Activated gamma-delta T cell treated with Interleukin-2 at 50 U/mL for 16 hours (primary cell): ENCODE results near the gene FBXO48.

Experiments used
- DNase-seq: peaks from one replicate; pipeline ENCODE4 v3.0.0-alpha.2; 2020

Gene FBXO48

GRCh38 chr2:68432696-68433658 lies 34.1 kb downstream of the FBXO48 start:
- DNase-seq: no peak

DNA sequence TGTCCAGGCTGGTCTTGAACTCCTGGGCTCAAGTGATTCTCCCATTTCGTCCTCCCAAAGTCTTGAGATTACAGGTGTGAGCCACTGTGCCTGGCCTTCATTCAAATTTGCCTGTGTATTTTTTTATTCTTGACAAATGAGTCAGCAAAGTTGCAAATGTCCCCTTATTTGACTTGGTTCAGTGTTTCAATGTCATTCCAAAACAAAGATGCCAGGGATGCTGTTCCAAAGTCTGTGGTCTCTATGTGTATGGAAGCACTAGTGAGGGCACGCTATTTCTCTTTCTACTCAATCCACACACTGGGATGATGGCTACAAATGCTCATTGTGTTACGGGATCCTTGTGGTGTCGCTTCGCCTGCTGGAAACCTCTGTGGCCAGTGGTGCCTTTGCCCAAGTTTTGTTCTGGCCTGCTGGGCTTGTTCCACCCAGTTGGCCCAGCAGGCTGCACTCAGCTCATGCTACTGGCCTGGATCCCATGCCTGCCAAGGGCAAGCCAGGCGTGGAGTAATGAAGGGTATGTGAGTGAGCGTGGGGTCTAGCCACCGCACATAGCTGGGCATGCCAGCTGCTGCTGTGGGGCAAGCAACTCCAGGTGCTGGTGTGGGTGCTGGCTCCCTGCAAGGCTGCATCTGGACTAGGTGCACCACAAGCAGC lies 35.6 kb downstream of the FBXO48 start:
- no peak for DNase-seq

GRCh38 chr2:68429311-68429826 lies 37.7 kb downstream of the FBXO48 start:
- DNase-seq: no peak

GRCh38 chr2:68428746-68429145 lies 38.3 kb downstream of the FBXO48 start:
- no peak for DNase-seq

GRCh38 chr2:68428126-68428525 lies 39.0 kb downstream of the FBXO48 start:
- DNase-seq: no peak

DNA sequence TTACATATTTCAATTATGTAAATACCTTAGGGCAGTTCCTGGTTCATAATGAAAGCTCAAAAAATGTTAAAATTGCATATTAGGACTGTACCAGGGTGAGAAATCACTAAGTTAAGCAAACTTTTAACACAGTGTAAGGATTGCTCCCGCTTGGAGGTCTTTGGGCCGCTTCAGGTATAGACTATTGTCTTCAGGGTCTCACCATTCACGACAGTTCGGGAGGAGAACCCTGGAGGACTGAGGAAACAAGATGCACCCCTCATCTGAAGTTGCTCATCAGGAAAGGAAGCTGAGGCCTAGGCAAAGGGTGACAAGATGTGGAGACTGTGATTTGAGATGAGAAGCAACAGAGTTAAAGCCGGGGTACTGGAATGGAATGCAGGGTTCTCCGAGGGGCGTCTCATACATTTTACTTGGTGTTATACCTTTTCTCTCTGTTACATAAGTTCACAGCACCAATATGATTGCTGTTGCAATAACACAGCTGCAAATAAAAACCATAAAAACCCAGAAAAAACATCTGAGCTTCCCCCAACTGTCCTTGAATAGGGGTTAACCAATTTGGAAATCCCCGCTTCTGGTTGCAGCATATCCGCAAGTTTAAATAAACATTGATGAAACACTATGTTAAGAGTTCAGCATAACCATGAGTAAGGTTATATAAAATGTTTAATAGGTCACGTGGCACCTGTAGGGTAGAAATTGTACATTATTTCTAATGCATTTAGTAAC lies 40.1 kb downstream of the FBXO48 start:
- DNase-seq: no peak

- no peak for DNase-seq
These were observed 40.6 kb downstream of the FBXO48 start for GRCh38 chr2:68426446-68426845.

DNA sequence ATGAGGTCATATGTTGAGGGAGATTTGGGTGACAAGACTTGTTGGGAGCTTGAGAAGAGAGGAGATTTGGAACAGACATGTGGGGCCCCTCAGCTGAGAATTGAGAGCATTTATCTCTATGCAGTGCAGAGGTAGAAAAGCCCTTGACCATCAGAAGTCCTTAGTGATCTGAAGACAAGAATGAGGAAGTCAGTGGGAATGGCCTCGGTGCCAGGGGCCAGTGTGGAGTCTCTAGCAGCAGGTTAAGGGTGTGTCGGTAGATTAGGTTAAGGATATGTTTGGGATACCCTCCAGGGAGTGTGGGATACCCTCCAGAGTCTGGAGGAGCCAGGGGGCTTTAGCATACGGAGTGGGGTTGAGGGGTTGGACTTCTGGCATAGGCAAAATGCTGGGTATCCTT lies 41.6 kb downstream of the FBXO48 start:
- DNase-seq: no peak

DNA sequence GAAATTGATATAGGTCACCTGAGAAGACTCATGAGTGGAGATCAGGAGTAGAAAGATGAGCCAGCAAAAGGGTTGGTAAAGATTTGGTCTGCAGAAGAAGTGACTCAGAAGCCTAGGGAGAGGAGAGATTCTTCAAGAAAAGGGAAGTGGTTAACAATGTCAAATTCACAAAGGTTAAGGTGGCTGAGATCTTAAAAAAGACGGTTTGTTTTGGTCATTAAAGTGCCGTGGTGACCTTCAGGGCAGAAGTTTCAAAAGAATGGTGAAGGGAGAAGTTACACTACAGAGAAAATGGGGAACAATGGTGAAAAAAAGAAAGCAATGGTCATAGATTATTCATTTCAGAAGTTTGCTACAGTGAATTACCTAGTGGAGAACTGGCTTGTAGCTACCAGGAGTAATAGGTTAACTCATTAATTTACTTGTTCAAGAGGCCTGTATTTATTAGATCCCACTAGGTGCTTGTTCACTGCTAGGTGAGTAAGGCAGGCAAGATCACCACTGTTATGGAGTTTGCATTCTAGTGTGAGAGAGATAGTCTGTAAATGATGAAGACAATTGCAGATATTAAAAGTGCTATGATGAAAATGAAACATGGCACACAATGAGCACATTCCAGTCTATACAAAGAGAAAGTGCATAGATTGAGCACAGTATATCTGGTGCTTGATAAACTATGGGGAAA lies 43.0 kb downstream of the FBXO48 start:
- DNase-seq: no peak

- no peak for DNase-seq
These were observed 46.7 kb downstream of the FBXO48 start for GRCh38 chr2:68420254-68420910.

DNA sequence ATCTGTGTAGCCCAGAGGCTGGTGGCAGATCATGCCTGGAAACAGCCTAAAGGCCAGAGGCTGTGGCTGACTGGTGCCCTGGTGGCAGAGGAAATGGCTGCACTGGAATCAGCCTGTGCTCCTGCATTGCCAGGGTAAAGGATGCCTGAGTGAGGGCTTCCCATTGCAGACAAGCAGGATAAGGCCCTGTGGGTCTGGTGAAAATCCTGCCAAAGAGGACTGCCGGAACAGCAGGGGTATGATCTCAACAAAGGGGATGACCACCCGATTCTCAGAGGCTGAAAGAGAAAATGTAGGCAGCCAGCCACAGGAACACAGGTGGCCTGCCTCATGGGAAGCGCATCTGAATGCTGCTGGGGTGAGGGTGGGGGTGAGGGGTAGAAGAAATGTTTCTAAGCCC lies 48.2 kb downstream of the FBXO48 start:
- no peak for DNase-seq

DNA sequence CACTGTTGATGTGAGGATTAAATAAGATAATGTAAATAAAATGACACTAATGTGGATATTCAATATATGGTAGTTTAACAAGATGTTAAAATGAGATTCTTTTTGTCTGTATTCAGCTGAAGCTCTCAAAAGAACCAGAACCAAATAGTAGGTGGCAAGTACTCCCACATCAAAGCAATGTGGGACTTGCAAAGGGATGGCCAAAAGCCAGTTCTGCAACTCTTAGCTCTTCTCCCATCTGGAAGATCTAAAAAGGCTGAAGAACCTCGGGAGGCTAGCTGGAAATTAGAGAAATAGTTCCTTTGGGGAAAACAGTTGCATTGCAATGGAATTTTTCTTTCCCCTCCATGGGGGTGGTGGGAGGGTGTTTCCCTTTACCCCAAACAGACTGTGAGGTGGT lies 48.7 kb downstream of the FBXO48 start:
- no peak for DNase-seq

- DNase-seq: no peak
These were observed 49.2 kb downstream of the FBXO48 start for GRCh38 chr2:68417926-68418325.

- no peak for DNase-seq
These were observed 50.9 kb downstream of the FBXO48 start for GRCh38 chr2:68416081-68416675.

- no peak for DNase-seq
These were observed 51.6 kb downstream of the FBXO48 start for GRCh38 chr2:68415521-68415920.

DNA sequence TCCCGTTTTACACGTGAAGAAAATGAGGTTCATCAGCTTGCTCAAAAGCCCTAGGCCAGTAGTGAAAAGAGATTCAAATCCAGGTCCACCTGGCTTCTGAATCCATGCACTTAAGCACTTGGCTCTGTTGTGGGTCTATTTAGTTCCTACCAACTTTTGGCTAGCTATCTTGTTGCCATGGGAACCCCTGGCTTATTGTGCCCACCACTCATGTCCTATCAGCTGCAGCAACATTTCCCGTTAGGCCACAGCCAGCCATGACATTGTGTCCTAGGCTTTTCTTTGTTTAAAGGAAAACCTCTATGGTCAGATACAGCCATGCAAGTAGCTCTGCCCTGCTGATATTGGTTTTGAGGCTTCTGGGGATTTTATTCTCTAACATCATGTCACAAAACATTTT lies 52.2 kb downstream of the FBXO48 start:
- no peak for DNase-seq

DNA sequence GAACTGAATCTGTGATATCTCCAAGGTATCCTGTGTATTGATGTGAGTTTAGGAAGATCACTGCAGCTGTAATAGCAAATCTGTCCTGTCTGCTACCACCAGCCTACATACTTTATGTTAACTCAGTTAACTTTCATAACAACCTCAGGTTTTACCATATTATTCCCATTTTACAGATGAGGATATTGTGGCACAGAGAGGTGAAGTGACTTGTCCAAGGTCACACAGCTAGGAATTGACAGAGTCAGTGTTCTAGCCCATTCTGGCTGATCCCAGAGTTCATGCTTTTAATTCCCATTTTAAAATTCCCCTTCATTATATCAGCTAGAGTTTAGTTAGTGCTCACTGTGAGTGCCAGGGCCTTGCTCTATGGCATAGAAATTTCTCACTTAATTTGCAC lies 52.6 kb downstream of the FBXO48 start:
- DNase-seq: no peak

DNA sequence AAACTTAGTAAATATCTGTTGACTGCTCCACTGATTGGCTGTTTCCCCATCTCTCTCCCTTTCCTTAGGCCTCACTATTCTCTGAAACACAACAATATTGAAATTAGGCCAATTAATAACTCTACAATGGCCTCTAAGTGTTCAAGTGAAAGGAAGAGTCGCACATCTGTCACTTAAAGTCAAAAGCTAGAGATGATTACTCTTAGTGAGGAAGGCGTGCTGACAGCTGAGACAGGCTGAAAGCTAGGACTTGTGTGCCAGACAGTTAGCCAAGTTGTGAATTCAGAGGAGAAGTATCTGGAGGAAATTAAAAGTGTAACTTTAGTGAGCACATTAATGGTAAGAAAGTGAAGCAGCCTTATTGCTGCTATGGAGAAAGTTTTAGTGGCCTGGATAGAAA lies 53.6 kb downstream of the FBXO48 start:
- no peak for DNase-seq

GRCh38 chr2:68412127-68412819 lies 54.8 kb downstream of the FBXO48 start:
- DNase-seq: no peak

- no peak for DNase-seq
These were observed 55.5 kb downstream of the FBXO48 start for GRCh38 chr2:68411397-68412126.
